ENCODE data around the gene HNRNPLL. TPM values are rescaled to one million over a fixed set of nuclear protein-coding genes. Genes with fewer than 3 reads are reported as not detected.

Gene HNRNPLL
- total and polyA plus RNA-seq, 2 of the 13 experiments (the other 11 are each of a cell fraction or from before 2014, with no cell fraction given), result 49.4 to 103 TPM

- H3K27me3 ChIP-seq (ENCODE audit: control insufficient read depth in 1 of 2, insufficient read depth in 2 of 2, low read length in 2 of 2), result no peaks in the 10 kb centered on the region
- no TSS peak for BruUV-seq (replicated peaks)
- H3K79me2 ChIP-seq (ENCODE audit: insufficient read depth, low read length), result no peaks in the 10 kb centered on the region
- ChIA-PET CTCF (ENCODE audit: low intra/inter-chr PET ratio, low total read pairs) (no interaction called here), POLR2A (interaction anchor here (0.6 to 4.0 kb wide), 13 partner anchors 9 to 140 kb away, joined by 3 to 35 read pairs (median 5); partner anchors contain the start of genes GALM, HNRNPLL and SRSF7)
- peaks cover 80% of the 10 kb centered on the region for H3K4me1 ChIP-seq (ENCODE audit: insufficient read depth, low read length)
- H3K27ac ChIP-seq (ENCODE audit: extremely low read length, insufficient read depth, low read length), result peak overlapping the region; percentile 73
- ATAC-seq (peak; percentile 93), DNase-seq (ENCODE audit: low spot score) (peak; percentile 95), FAIRE-seq (peak; percentile 72)
- peak overlapping the region; percentile 3 for H2AFZ ChIP-seq (ENCODE audit: low read length)
- H4K20me1 ChIP-seq (ENCODE audit: insufficient read depth, low read length), result no peaks in the 10 kb centered on the region
- WGBS (ENCODE audit: low lambda C conversion rate), result 22% methylated on average over 8 of the region's 8 CpGs
- peak overlapping the region; percentile 49 for H3K4me2 ChIP-seq (ENCODE audit: low read depth, low read length)
- intact Hi-C loops (cut with micrococcal nuclease; ENCODE audit: unreplicated experiment), result loop anchor here (2.0 to 5.0 kb wide), 2 partner anchors 14 to 36 kb away; no protein-coding TSS in a partner anchor
- peak overlapping the region; percentile 37 for H3K9ac ChIP-seq (ENCODE audit: insufficient read depth, low read depth, low read length)
- H3K9me3 ChIP-seq (ENCODE audit: low read length), result no peaks in the 10 kb centered on the region
- no peaks in the 10 kb centered on the region for H3K36me3 ChIP-seq (replicated peaks in 1 of 2; ENCODE audit: control insufficient read depth in 1 of 2, insufficient read depth in 2 of 2, low read length in 2 of 2)
- in situ Hi-C loops (cut with HindIII; ENCODE audit: extremely low pct_ligation_motif_present, low pct_unique_long_range_greater_than_20kb), result no loop called here
- peak overlapping the region in 1 of 3 experiments; percentile 17; a peak in 1 of 6 replicates for H3K4me3 ChIP-seq (replicated peaks in 1 of 3; ENCODE audit: insufficient read depth in 1 of 3, low read depth in 2 of 3, low read length in 3 of 3)
- TF ChIP-seq SMARCC2 (IDR thresholded peaks at IDR 0.05) (0 out of 2 replicates have a peak, but pooled peaks have one; percentile 52), ZBTB25 (CRISPR knock-in tag; IDR thresholded peaks at IDR 0.05) (0 out of 2 replicates have a peak, but pooled peaks have one; percentile 28), POLR2AphosphoS2 (IDR thresholded peaks at IDR 0.05; ENCODE audit: low read depth, low read length) (no peak), ZNF850 (CRISPR knock-in tag; conservative IDR thresholded peaks at IDR 0.05) (no peak)
- TF ChIP-seq, protein P1, sequence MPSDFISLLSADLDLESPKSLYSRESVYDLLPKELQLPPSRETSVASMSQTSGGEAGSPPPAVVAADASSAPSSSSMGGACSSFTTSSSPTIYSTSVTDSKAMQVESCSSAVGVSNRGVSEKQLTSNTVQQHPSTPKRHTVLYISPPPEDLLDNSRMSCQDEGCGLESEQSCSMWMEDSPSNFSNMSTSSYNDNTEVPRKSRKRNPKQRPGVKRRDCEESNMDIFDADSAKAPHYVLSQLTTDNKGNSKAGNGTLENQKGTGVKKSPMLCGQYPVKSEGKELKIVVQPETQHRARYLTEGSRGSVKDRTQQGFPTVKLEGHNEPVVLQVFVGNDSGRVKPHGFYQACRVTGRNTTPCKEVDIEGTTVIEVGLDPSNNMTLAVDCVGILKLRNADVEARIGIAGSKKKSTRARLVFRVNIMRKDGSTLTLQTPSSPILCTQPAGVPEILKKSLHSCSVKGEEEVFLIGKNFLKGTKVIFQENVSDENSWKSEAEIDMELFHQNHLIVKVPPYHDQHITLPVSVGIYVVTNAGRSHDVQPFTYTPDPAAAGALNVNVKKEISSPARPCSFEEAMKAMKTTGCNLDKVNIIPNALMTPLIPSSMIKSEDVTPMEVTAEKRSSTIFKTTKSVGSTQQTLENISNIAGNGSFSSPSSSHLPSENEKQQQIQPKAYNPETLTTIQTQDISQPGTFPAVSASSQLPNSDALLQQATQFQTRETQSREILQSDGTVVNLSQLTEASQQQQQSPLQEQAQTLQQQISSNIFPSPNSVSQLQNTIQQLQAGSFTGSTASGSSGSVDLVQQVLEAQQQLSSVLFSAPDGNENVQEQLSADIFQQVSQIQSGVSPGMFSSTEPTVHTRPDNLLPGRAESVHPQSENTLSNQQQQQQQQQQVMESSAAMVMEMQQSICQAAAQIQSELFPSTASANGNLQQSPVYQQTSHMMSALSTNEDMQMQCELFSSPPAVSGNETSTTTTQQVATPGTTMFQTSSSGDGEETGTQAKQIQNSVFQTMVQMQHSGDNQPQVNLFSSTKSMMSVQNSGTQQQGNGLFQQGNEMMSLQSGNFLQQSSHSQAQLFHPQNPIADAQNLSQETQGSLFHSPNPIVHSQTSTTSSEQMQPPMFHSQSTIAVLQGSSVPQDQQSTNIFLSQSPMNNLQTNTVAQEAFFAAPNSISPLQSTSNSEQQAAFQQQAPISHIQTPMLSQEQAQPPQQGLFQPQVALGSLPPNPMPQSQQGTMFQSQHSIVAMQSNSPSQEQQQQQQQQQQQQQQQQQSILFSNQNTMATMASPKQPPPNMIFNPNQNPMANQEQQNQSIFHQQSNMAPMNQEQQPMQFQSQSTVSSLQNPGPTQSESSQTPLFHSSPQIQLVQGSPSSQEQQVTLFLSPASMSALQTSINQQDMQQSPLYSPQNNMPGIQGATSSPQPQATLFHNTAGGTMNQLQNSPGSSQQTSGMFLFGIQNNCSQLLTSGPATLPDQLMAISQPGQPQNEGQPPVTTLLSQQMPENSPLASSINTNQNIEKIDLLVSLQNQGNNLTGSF (CRISPR knock-in tag; IDR thresholded peaks at IDR 0.05), result no peak
- TF ChIP-seq, protein P2, sequence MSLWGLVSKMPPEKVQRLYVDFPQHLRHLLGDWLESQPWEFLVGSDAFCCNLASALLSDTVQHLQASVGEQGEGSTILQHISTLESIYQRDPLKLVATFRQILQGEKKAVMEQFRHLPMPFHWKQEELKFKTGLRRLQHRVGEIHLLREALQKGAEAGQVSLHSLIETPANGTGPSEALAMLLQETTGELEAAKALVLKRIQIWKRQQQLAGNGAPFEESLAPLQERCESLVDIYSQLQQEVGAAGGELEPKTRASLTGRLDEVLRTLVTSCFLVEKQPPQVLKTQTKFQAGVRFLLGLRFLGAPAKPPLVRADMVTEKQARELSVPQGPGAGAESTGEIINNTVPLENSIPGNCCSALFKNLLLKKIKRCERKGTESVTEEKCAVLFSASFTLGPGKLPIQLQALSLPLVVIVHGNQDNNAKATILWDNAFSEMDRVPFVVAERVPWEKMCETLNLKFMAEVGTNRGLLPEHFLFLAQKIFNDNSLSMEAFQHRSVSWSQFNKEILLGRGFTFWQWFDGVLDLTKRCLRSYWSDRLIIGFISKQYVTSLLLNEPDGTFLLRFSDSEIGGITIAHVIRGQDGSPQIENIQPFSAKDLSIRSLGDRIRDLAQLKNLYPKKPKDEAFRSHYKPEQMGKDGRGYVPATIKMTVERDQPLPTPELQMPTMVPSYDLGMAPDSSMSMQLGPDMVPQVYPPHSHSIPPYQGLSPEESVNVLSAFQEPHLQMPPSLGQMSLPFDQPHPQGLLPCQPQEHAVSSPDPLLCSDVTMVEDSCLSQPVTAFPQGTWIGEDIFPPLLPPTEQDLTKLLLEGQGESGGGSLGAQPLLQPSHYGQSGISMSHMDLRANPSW (CRISPR knock-in tag; IDR thresholded peaks at IDR 0.05; ENCODE audit: borderline replicate concordance), result no peak
- TF ChIP-seq, protein P3, sequence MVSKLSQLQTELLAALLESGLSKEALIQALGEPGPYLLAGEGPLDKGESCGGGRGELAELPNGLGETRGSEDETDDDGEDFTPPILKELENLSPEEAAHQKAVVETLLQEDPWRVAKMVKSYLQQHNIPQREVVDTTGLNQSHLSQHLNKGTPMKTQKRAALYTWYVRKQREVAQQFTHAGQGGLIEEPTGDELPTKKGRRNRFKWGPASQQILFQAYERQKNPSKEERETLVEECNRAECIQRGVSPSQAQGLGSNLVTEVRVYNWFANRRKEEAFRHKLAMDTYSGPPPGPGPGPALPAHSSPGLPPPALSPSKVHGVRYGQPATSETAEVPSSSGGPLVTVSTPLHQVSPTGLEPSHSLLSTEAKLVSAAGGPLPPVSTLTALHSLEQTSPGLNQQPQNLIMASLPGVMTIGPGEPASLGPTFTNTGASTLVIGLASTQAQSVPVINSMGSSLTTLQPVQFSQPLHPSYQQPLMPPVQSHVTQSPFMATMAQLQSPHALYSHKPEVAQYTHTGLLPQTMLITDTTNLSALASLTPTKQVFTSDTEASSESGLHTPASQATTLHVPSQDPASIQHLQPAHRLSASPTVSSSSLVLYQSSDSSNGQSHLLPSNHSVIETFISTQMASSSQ (IDR thresholded peaks at IDR 0.05; ENCODE audit: low read depth), result no peak; the same call in 1 of the 2 replicates
- TF ChIP-seq, protein P3 (CRISPR knock-in tag; IDR thresholded peaks at IDR 0.05; ENCODE audit: borderline replicate concordance), result peak; percentile 75; the same call in 1 of the 2 replicates
Measured at GRCh38 chr2:38610851-38611801, 8.4 kb upstream of the HNRNPLL start.
